K562 (cell line): ENCODE measurements around the gene TBX1. TPM values are rescaled to one million over a fixed set of nuclear protein-coding genes. Genes with fewer than 3 reads are reported as not detected.

Experiments
- BRD4 ChIP-seq: fragments of 200-600 bp; sonication (generic); IDR thresholded peaks from 2 replicates; pipeline ENCODE4 v1.6.1; 2017; ENCODE audit warnings: inconsistent platforms
- E2F3 ChIP-seq: fragments of 250-450 bp; sonication (Bioruptor Pico); IDR thresholded peaks from 2 replicates; pipeline ENCODE4 v1.4.0; 2020; ENCODE audit warnings: mild to moderate bottlenecking
- EP400 ChIP-seq: fragments of 450-650 bp; IDR thresholded peaks from 2 replicates; pipeline ENCODE4 v1.6.1; 2017; ENCODE audit warnings: antibody characterized with exemption, mild to moderate bottlenecking, moderate library complexity
- FOXA1 ChIP-seq: fragments of 450-650 bp; IDR thresholded peaks from 2 replicates; pipeline ENCODE4 v1.6.1; 2016; ENCODE audit warnings: mild to moderate bottlenecking, borderline replicate concordance
- HMGN3 ChIP-seq: IDR thresholded peaks from 2 replicates; pipeline ENCODE4 v1.6.1; 2011; ENCODE audit warnings: borderline replicate concordance, low read depth, mild to moderate bottlenecking, mixed read lengths, low read length; ENCODE audit not compliant: insufficient read length; ENCODE audit errors: extremely low read depth
- KAT8 ChIP-seq: fragments of 450-650 bp; IDR thresholded peaks from 2 replicates; pipeline ENCODE4 v1.6.1; 2016; ENCODE audit warnings: low read depth, mild to moderate bottlenecking
- OTX1 ChIP-seq: fragments of 450-650 bp; formaldehyde crosslinking; IDR thresholded peaks from 2 replicates; pipeline ENCODE4 v1.4.0; 2022; ENCODE audit warnings: mild to moderate bottlenecking
- PHF8 ChIP-seq: fragments of 200-600 bp; sonication (generic); IDR thresholded peaks from 2 replicates; pipeline ENCODE4 v1.6.1; 2012; ENCODE audit warnings: mixed run types, mild to moderate bottlenecking, inconsistent platforms, low read length, moderate library complexity, borderline replicate concordance
- RFX7 ChIP-seq: fragments of 250-450 bp; sonication (Bioruptor Pico); IDR thresholded peaks from 2 replicates; pipeline ENCODE4 v1.5.1; 2021; ENCODE audit warnings: mild to moderate bottlenecking
- TAL1 ChIP-seq: fragments of 450-650 bp; IDR thresholded peaks from 2 replicates; pipeline ENCODE4 v1.6.1; 2016; ENCODE audit warnings: mild to moderate bottlenecking
- XRCC4 ChIP-seq: IDR thresholded peaks from one replicate; pipeline ENCODE4 v1.6.1; 2011; ENCODE audit not compliant: insufficient read depth, insufficient read length; ENCODE audit errors: extremely low read depth
- ZBTB34 ChIP-seq: fragments of 250-450 bp; sonication (Bioruptor Pico); IDR thresholded peaks from 2 replicates; pipeline ENCODE4 v1.8.0; 2021; ENCODE audit warnings: mild to moderate bottlenecking, moderate library complexity
- ZNF133 ChIP-seq: fragments of 250-450 bp; sonication (Bioruptor Pico); IDR thresholded peaks from 2 replicates; pipeline ENCODE4 v1.4.0; 2020; ENCODE audit warnings: mild to moderate bottlenecking
- ZNF184 ChIP-seq: sonication (generic); formaldehyde crosslinking; IDR thresholded peaks from 2 replicates; pipeline ENCODE4 v1.5.0; 2020; ENCODE audit warnings: missing genetic modification reagents
- ZNF274 ChIP-seq: IDR thresholded peaks from 2 replicates; pipeline ENCODE4 v1.6.1; 2011; ENCODE audit warnings: low read depth, mild to moderate bottlenecking, low read length, moderate library complexity, borderline replicate concordance
- ZNF311 ChIP-seq: fragments of 250-450 bp; sonication (Bioruptor Pico); IDR thresholded peaks from 2 replicates; pipeline ENCODE4 v1.4.0; 2020; ENCODE audit warnings: mild to moderate bottlenecking, moderate library complexity
- polyA plus RNA-seq, 8 experiments: library from polyadenylated mRNA; depleted of rRNA in 4 of 8; stranded (reverse) in 5 of 8; unstranded in 3 of 8; fragments of >200 nt; fragmentation: Nextera tagmentation in 2 of 8; fragmentation: Illumina TruSeq in 1 of 8; extraction: Ambion mirVana in 2 of 8; extraction: Trizol in 1 of 8; gene quantifications; 2 replicates each; pipeline versions ENCODE4 v1.2.1 to v1.2.3, GENCODE V29; 2011 to 2014; ENCODE audit warnings: inconsistent platforms in 1 of 8, missing spikeins in 1 of 8
- total RNA-seq, 7 experiments: library from RNA; depleted of rRNA in 6 of 7; stranded (reverse); fragments of >200 nt in 6 of 7; fragmentation: Illumina TruSeq in 2 of 7; extraction: Trizol in 2 of 7; gene quantifications; 2 replicates each; pipeline versions ENCODE4 v1.2.1 to v1.2.3, GENCODE V29; 2011 to 2021; ENCODE audit warnings: low replicate concordance in 1 of 7
- TF ChIP-seq, protein P1 (sequence below), 2 experiments: IDR thresholded peaks; 2 replicates each; pipeline ENCODE4 v1.6.1; 2011; ENCODE audit warnings: borderline replicate concordance in 1 of 2, control low read depth in 1 of 2, low read depth in 1 of 2, low read length in 1 of 2, mild to moderate bottlenecking in 1 of 2, mixed read lengths in 1 of 2, moderate library complexity in 1 of 2; ENCODE audit not compliant: insufficient read depth in 1 of 2, insufficient read length in 1 of 2, poor library complexity in 1 of 2, severe bottlenecking in 1 of 2; ENCODE audit errors: extremely low read depth in 1 of 2
- TF ChIP-seq, protein P2 (sequence below): fragments of 250-450 bp; sonication (Bioruptor Pico); IDR thresholded peaks from 2 replicates; pipeline ENCODE4 v1.8.0; 2021; ENCODE audit warnings: borderline replicate concordance, mild to moderate bottlenecking, moderate library complexity; ENCODE audit not compliant: poor library complexity, severe bottlenecking
- TF ChIP-seq, protein P3 (sequence below): sonication (generic); formaldehyde crosslinking; IDR thresholded peaks from 2 replicates; pipeline ENCODE4 v1.8.1; 2023; ENCODE audit warnings: mild to moderate bottlenecking, missing genetic modification reagents

TBX1 gene
- total and polyA plus RNA-seq, 9 of the 15 experiments (the other 6 are each of a cell fraction or from before 2014, with no cell fraction given) = 0.07 to 35.0 (median 3.9) TPM

DNA sequence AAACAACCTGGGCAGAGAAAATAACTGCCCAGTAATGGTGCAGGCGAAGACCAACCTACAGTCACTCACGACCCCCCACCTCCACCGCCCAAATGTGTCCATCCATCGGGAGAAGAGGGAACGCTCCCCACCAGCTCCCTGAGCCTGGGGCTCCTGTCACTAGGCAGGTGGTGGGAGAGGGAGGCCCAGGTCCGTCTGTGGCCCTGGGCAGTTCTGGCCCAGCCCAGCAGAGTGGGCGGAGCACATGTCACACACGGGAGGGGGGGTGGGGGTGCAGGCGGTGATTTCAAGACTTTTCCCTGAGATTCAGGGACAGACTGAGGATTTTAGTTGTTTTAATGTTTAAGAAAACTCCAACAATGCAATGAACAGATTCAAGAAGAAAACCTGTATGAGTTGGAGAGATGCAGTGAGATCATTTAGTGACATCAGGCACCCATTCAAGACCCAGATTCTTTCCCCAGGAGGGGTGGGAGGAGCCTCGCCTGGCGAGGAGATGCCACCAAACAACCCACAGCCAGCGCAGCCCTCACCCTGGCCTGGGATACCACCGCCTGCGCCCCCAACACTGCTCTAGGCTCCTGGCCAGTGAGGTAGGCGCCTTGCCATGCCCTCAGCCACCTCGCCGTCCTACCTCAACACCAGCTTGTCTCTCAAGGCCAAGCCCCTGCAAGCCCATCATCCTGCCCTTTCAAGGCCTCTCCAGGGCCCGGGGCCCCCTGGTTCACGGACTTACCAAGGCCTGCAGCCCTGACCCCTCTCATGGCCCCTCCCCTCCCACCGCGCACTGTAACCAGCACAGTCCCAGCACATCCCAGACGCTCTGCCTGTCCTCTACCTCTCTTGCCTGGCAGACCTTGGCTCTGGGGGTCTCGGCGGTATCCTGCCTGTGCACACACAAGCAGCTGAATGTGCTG is 36.8 kb downstream of the TBX1 start (continued):
- TF ChIP-seq, protein P1, sequence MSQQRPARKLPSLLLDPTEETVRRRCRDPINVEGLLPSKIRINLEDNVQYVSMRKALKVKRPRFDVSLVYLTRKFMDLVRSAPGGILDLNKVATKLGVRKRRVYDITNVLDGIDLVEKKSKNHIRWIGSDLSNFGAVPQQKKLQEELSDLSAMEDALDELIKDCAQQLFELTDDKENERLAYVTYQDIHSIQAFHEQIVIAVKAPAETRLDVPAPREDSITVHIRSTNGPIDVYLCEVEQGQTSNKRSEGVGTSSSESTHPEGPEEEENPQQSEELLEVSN (IDR thresholded peaks at IDR 0.05; ENCODE audit: borderline replicate concordance in 1 of 2, extremely low read depth in 1 of 2, insufficient read depth in 1 of 2, insufficient read length in 1 of 2, low read depth in 1 of 2, low read length in 1 of 2, poor library complexity in 1 of 2, severe bottlenecking in 1 of 2) = no peak
- TF ChIP-seq OTX1 (peak; percentile 71; the same call in 1 of the 2 replicates), KAT8 (no peak), PHF8 (peak; percentile 18; the same call in 1 of the 2 replicates), TAL1 (no peak), BRD4 (no peak), FOXA1 (no peak), EP400 (no peak), RFX7 (CRISPR knock-in tag) (no peak), ZNF311 (CRISPR knock-in tag) (no peak), ZBTB34 (CRISPR knock-in tag) (no peak), ZNF133 (CRISPR knock-in tag) (no peak), XRCC4 (no peak), ZNF274 (no peak), ZNF184 (CRISPR knock-in tag) (0 out of 2 replicates have a peak, but pooled peaks have one; percentile 1), E2F3 (0 out of 2 replicates have a peak, but pooled peaks have one; percentile 11), HMGN3 (no peak)
- TF ChIP-seq, protein P2, sequence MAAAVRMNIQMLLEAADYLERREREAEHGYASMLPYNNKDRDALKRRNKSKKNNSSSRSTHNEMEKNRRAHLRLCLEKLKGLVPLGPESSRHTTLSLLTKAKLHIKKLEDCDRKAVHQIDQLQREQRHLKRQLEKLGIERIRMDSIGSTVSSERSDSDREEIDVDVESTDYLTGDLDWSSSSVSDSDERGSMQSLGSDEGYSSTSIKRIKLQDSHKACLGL (CRISPR knock-in tag) = no peak
- TF ChIP-seq, protein P3, sequence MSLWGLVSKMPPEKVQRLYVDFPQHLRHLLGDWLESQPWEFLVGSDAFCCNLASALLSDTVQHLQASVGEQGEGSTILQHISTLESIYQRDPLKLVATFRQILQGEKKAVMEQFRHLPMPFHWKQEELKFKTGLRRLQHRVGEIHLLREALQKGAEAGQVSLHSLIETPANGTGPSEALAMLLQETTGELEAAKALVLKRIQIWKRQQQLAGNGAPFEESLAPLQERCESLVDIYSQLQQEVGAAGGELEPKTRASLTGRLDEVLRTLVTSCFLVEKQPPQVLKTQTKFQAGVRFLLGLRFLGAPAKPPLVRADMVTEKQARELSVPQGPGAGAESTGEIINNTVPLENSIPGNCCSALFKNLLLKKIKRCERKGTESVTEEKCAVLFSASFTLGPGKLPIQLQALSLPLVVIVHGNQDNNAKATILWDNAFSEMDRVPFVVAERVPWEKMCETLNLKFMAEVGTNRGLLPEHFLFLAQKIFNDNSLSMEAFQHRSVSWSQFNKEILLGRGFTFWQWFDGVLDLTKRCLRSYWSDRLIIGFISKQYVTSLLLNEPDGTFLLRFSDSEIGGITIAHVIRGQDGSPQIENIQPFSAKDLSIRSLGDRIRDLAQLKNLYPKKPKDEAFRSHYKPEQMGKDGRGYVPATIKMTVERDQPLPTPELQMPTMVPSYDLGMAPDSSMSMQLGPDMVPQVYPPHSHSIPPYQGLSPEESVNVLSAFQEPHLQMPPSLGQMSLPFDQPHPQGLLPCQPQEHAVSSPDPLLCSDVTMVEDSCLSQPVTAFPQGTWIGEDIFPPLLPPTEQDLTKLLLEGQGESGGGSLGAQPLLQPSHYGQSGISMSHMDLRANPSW (CRISPR knock-in tag) = no peak
